Astrocyte (in vitro differentiated cells and primary cell): ENCODE results near the gene RUNX3. TPM values are rescaled to one million over a fixed set of nuclear protein-coding genes. Genes with fewer than 3 reads are reported as not detected.

ENCODE experiments used
- DNase-seq: peaks from one replicate; pipeline ENCODE4 v3.0.0-alpha.2; 2010; ENCODE audit warnings: low read depth
- FAIRE-seq: peaks from 2 replicates; lab custom pipeline; 2011; peaks lifted over from hg19 to GRCh38; lab: Jason Lieb, UNC
- H2AFZ ChIP-seq: 2 replicates; pipeline ENCODE4 v1.6.0; 2012; ENCODE audit warnings: low read depth, low read length, inconsistent platforms
- H3K27ac ChIP-seq: 2 replicates; pipeline ENCODE4 v1.5.1; 2011; ENCODE audit warnings: low read depth, low read length, inconsistent platforms
- H3K27me3 ChIP-seq: 2 replicates; pipeline ENCODE4 v1.6.0; 2011; ENCODE audit warnings: low read length, inconsistent platforms; ENCODE audit not compliant: insufficient read depth
- H3K36me3 ChIP-seq: 2 replicates; pipeline ENCODE4 v1.5.1; 2011; ENCODE audit warnings: low read length, inconsistent platforms; ENCODE audit not compliant: insufficient read depth
- H3K4me1 ChIP-seq: 2 replicates; pipeline ENCODE4 v1.5.1; 2011; ENCODE audit warnings: low read length, inconsistent platforms; ENCODE audit not compliant: insufficient read depth
- H3K4me2 ChIP-seq: 2 replicates; pipeline ENCODE4 v1.6.0; 2012; ENCODE audit warnings: low read length, inconsistent platforms
- H3K4me3 ChIP-seq: 2 replicates; pipeline ENCODE4 v1.5.1; 2011; ENCODE audit warnings: low read depth, mild to moderate bottlenecking, low read length, inconsistent platforms; ENCODE audit not compliant: insufficient read depth
- H3K79me2 ChIP-seq: 2 replicates; pipeline ENCODE4 v1.6.0; 2012; ENCODE audit warnings: mild to moderate bottlenecking, low read length, inconsistent platforms; ENCODE audit not compliant: insufficient read depth
- H3K9ac ChIP-seq: 2 replicates; pipeline ENCODE4 v1.6.0; 2012; ENCODE audit warnings: mild to moderate bottlenecking, low read length, inconsistent platforms
- H3K9me3 ChIP-seq: 2 replicates; pipeline ENCODE4 v1.5.1; 2012; ENCODE audit warnings: low read depth, mild to moderate bottlenecking, low read length, inconsistent platforms; ENCODE audit not compliant: insufficient read depth
- H4K20me1 ChIP-seq: 2 replicates; pipeline ENCODE4 v1.6.0; 2012; ENCODE audit warnings: low read length, inconsistent platforms; ENCODE audit not compliant: insufficient read depth
- H3K27ac Mint-ChIP-seq: one replicate; pipeline ENCODE4 v1.8.0; 2021; ENCODE audit warnings: mild to moderate bottlenecking, mixed read lengths; ENCODE audit not compliant: unreplicated experiment
- H3K27me3 Mint-ChIP-seq: one replicate; pipeline ENCODE4 v1.8.0; 2021; ENCODE audit warnings: low read depth, mixed read lengths; ENCODE audit not compliant: unreplicated experiment
- H3K36me3 Mint-ChIP-seq: one replicate; pipeline ENCODE4 v1.8.0; 2021; ENCODE audit warnings: low read depth, mixed read lengths; ENCODE audit not compliant: unreplicated experiment
- H3K4me1 Mint-ChIP-seq: one replicate; pipeline ENCODE4 v1.8.0; 2021; ENCODE audit warnings: low read depth, mixed read lengths; ENCODE audit not compliant: unreplicated experiment
- H3K4me3 Mint-ChIP-seq: one replicate; pipeline ENCODE4 v1.8.0; 2021; ENCODE audit warnings: mild to moderate bottlenecking, moderate library complexity, mixed read lengths; ENCODE audit not compliant: unreplicated experiment
- H3K9me3 Mint-ChIP-seq: one replicate; pipeline ENCODE4 v1.8.0; 2021; ENCODE audit warnings: mild to moderate bottlenecking, mixed read lengths; ENCODE audit not compliant: unreplicated experiment
- CTCF ChIP-seq: IDR thresholded peaks from 2 replicates; pipeline ENCODE4 v1.5.1; 2011; ENCODE audit warnings: low read depth, mild to moderate bottlenecking, inconsistent platforms, low read length, moderate library complexity; ENCODE audit not compliant: insufficient read depth
- EZH2 ChIP-seq: IDR thresholded peaks from 2 replicates; pipeline ENCODE4 v1.6.1; 2012; ENCODE audit warnings: mild to moderate bottlenecking, low read length, inconsistent platforms; ENCODE audit not compliant: insufficient read depth
- total RNA-seq: library from RNA; stranded (reverse); gene quantifications from 2 replicates; pipeline ENCODE4 v1.2.1, GENCODE V29; 2021

The RUNX3 gene
- total RNA-seq, 1 donor from 2014 or later, result 2.5 TPM

- no peak overlapping the region for H3K9ac ChIP-seq
- H3K36me3 ChIP-seq, result no peaks in the 10 kb centered on the region
- H3K4me2 ChIP-seq, result no peak overlapping the region
- Mint-ChIP-seq H3K9me3 (peaks cover 1% of the 10 kb centered on the region), H3K4me1 (peaks cover 8% of the 10 kb centered on the region), H3K36me3 (no peaks in the 10 kb centered on the region), H3K4me3 (no peak overlapping the region), H3K27ac (no peak overlapping the region), H3K27me3 (peaks cover 22% of the 10 kb centered on the region)
- no peaks in the 10 kb centered on the region for H3K9me3 ChIP-seq
- no peak for FAIRE-seq
- DNase-seq, result no peak
- no peak for TF ChIP-seq CTCF
- no peak for TF ChIP-seq EZH2
- H4K20me1 ChIP-seq, result no peaks in the 10 kb centered on the region
- H3K4me1 ChIP-seq, result peaks cover 3% of the 10 kb centered on the region
- H3K79me2 ChIP-seq, result no peaks in the 10 kb centered on the region
- H3K4me3 ChIP-seq, result no peak overlapping the region
- no peak overlapping the region for H3K27ac ChIP-seq
- peaks cover 6% of the 10 kb centered on the region for H3K27me3 ChIP-seq
- no peak overlapping the region for H2AFZ ChIP-seq
These were observed 54.0 kb downstream of the RUNX3 start for GRCh38 chr1:24875991-24876506.

- H3K9me3 ChIP-seq, result no peaks in the 10 kb centered on the region
- H3K4me1 ChIP-seq, result peaks cover 3% of the 10 kb centered on the region
- peaks cover 4% of the 10 kb centered on the region for H3K27me3 ChIP-seq
- peaks cover 8% of the 10 kb centered on the region for H3K4me1 Mint-ChIP-seq
- TF ChIP-seq CTCF, result no peak
- no peak for TF ChIP-seq EZH2
- no peak overlapping the region for H3K4me2 ChIP-seq
- H3K27ac ChIP-seq, result no peak overlapping the region
- no peaks in the 10 kb centered on the region for H3K79me2 ChIP-seq
- DNase-seq (no peak), FAIRE-seq (no peak)
- no peak overlapping the region for H3K4me3 ChIP-seq
- no peaks in the 10 kb centered on the region for H4K20me1 ChIP-seq
- no peak overlapping the region for H3K4me3 Mint-ChIP-seq
- H3K9ac ChIP-seq, result no peak overlapping the region
- no peak overlapping the region for H2AFZ ChIP-seq
- H3K36me3 Mint-ChIP-seq, result no peaks in the 10 kb centered on the region
- no peaks in the 10 kb centered on the region for H3K9me3 Mint-ChIP-seq
- no peaks in the 10 kb centered on the region for H3K36me3 ChIP-seq
- H3K27me3 Mint-ChIP-seq, result peaks cover 23% of the 10 kb centered on the region
- no peak overlapping the region for H3K27ac Mint-ChIP-seq
These were observed 54.8 kb downstream of the RUNX3 start for GRCh38 chr1:24875257-24875656.

GRCh38 chr1:24874611-24875234 lies 55.4 kb downstream of the RUNX3 start:
- Histone ChIP-seq H3K4me1 (peaks cover 3% of the 10 kb centered on the region), H3K4me2 (no peak overlapping the region), H3K27me3 (peaks cover 4% of the 10 kb centered on the region), H4K20me1 (no peaks in the 10 kb centered on the region), H3K9me3 (no peaks in the 10 kb centered on the region), H3K27ac (no peak overlapping the region), H2AFZ (no peak overlapping the region), H3K79me2 (no peaks in the 10 kb centered on the region), H3K36me3 (no peaks in the 10 kb centered on the region), H3K4me3 (no peak overlapping the region), H3K9ac (no peak overlapping the region)
- peaks cover 23% of the 10 kb centered on the region for H3K27me3 Mint-ChIP-seq
- DNase-seq, result no peak
- H3K36me3 Mint-ChIP-seq, result no peaks in the 10 kb centered on the region
- H3K4me1 Mint-ChIP-seq, result peaks cover 8% of the 10 kb centered on the region
- H3K27ac Mint-ChIP-seq, result no peak overlapping the region
- no peaks in the 10 kb centered on the region for H3K9me3 Mint-ChIP-seq
- no peak for FAIRE-seq
- H3K4me3 Mint-ChIP-seq, result no peak overlapping the region
- TF ChIP-seq CTCF, result no peak
- no peak for TF ChIP-seq EZH2
